ENCODE results near the gene SLC39A9. TPM values are rescaled to one million over a fixed set of nuclear protein-coding genes. Genes with fewer than 3 reads are reported as not detected.

Gene SLC39A9
- total and polyA plus RNA-seq, 8 donors: 13.2 to 40.2 (median 28.6) TPM

DNA sequence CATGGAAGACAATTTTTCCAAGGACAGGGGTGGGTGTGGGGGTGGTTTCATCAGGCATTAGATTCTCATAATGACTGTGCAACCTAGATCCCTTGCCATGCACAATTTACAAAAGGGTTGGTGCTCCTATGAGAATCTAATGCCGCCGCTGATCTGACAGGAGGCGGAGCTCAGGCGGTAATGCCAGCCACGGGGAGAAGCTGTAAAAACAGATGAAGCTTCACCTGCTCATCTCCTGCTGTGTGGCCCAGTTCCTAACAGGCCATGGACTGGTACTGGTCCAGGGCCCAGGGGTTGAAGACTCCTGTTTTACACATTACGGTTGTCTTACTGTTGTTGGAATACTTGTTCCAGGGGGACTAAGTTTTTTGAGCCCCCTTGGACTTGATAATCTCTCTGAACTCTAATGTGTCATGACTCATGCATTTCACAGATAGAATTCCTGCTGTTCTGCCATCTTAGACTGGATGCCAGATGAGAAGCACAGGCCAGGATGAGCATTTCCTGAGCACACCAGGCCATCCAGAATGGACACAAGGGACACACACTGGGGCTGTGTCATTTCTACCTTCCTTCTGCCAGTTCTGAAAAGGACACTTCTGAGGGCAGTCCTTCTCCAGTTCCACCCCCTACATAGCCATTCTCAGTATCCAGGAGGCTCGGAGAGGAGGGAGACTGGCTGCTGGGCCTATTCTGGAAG, 91.9 kb downstream of the SLC39A9 start:
- WGBS, 2 donors: 81% methylated on average over 7 of the region's 7 CpGs

DNA sequence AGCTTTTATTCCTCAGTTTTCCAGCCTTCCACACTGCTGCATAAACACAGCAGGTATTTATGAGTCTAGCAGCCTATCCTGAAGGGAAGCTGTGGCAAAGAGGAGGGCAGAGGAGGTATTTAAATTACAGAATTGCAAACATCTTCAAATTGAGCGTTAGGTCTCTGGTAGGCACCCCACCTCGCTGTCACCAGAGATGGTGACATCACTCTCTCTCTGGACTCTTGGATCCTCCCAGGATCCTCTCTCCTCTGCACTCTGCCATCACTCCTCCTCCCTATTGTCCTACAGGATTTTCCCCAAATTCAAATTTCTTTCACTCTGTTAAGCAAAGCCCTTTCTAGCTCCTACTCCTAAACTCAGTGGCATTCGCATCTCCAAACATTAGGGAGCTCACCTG, 92.7 kb downstream of the SLC39A9 start:
- no peaks in the 10 kb centered on the region for H3K9me3 ChIP-seq
- no peaks in the 10 kb centered on the region for H3K36me3 ChIP-seq
- H3K27me3 ChIP-seq: no peaks in the 10 kb centered on the region
- WGBS, 2 donors: 84 to 85% methylated on average over 3 of the region's 3 CpGs
- ATAC-seq (no peak), FAIRE-seq (no peak), DNase-seq (no peak)
- no peak overlapping the region for H3K4me3 ChIP-seq
- intact Hi-C loops (cut with DNase I): no loop called here
- TF ChIP-seq, protein P1, sequence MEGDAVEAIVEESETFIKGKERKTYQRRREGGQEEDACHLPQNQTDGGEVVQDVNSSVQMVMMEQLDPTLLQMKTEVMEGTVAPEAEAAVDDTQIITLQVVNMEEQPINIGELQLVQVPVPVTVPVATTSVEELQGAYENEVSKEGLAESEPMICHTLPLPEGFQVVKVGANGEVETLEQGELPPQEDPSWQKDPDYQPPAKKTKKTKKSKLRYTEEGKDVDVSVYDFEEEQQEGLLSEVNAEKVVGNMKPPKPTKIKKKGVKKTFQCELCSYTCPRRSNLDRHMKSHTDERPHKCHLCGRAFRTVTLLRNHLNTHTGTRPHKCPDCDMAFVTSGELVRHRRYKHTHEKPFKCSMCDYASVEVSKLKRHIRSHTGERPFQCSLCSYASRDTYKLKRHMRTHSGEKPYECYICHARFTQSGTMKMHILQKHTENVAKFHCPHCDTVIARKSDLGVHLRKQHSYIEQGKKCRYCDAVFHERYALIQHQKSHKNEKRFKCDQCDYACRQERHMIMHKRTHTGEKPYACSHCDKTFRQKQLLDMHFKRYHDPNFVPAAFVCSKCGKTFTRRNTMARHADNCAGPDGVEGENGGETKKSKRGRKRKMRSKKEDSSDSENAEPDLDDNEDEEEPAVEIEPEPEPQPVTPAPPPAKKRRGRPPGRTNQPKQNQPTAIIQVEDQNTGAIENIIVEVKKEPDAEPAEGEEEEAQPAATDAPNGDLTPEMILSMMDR (IDR thresholded peaks at IDR 0.05): no peak
- no peaks in the 10 kb centered on the region for H3K4me1 ChIP-seq
- H3K27ac ChIP-seq: no peak overlapping the region

More for the DNA sequence above, 91.9 kb downstream of the SLC39A9 start:
- DNase-seq: no peak
- no peak overlapping the region for H3K27ac ChIP-seq
- FAIRE-seq: no peak
- no peaks in the 10 kb centered on the region for H3K9me3 ChIP-seq
- intact Hi-C loops (cut with DNase I): no loop called here
- H3K4me1 ChIP-seq: no peaks in the 10 kb centered on the region
- no peaks in the 10 kb centered on the region for H3K36me3 ChIP-seq
- H3K4me3 ChIP-seq: no peak overlapping the region
- TF ChIP-seq, protein P1 (IDR thresholded peaks at IDR 0.05): no peak
- peaks cover 0 to 3% (median 0%) of the 10 kb centered on the region in 4 donors for H3K27me3 ChIP-seq
- ATAC-seq: no peak

DNA sequence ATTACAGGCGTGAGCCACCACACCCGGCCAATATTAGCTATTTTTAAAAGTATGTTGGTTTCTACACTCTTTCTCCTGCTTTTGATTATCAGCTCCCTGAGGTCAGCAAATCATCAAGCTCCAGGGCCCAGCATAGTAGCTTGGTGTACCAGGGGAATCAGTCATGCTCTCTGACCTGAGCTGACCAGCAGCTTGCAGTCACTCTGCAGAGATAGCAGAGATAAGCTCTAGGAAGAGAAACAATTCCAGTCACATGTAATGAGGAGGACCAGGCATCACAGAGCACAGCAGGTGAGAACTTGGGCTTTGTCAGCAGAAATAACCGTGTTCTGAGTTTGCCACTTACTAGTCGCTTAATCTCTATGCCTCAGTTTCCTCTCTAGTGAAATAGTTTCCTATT, 94.5 kb downstream of the SLC39A9 start:
- H3K4me1 ChIP-seq: no peaks in the 10 kb centered on the region
- H3K36me3 ChIP-seq: no peaks in the 10 kb centered on the region
- no peaks in the 10 kb centered on the region for H3K9me3 ChIP-seq
- no peak overlapping the region for H3K4me3 ChIP-seq
- ATAC-seq: no peak
- no peaks in the 10 kb centered on the region for H3K27me3 ChIP-seq
- no peak for FAIRE-seq
- no peak overlapping the region for H3K27ac ChIP-seq
- TF ChIP-seq, protein P1 (IDR thresholded peaks at IDR 0.05): no peak
- 52 to 66% methylated on average over 4 of the region's 4 CpGs for WGBS, 2 donors
- no peak for DNase-seq
- intact Hi-C loops (cut with DNase I): no loop called here

DNA sequence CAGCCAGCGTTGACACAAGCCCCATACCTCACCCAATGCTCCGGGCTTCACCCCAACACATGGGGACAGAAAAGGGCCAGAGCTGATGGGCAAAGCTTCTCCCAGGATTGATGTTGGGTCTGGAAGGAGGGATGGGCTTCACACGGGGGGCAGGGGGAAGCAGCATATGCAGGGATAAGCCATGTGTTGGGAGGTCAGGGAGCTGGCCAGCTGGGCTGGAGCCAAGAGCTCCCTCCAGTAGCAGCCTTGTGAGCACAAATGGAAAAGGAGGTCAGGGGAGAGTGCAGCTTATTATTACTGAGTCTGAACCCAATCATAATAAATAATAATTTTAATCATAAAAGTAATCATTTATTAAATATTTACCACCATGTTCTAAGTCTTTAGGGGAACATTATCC, 95.3 kb downstream of the SLC39A9 start:
- intact Hi-C loops (cut with DNase I): no loop called here
- FAIRE-seq: no peak

More for the DNA sequence above, 95.3 kb downstream of the SLC39A9 start:
- no peaks in the 10 kb centered on the region for H3K4me1 ChIP-seq
- no peaks in the 10 kb centered on the region for H3K9me3 ChIP-seq
- DNase-seq (no peak), ATAC-seq (no peak)
- TF ChIP-seq, protein P1 (IDR thresholded peaks at IDR 0.05): no peak
- no peaks in the 10 kb centered on the region for H3K36me3 ChIP-seq
- no peak overlapping the region for H3K4me3 ChIP-seq
- WGBS, 2 donors: 50 to 54% methylated on average over 3 of the region's 3 CpGs
- H3K27ac ChIP-seq: no peak overlapping the region
- no peaks in the 10 kb centered on the region for H3K27me3 ChIP-seq

Data from pancreas (tissue), 10 donors.